Right lobe of liver (tissue), 4 donors: ENCODE measurements around the gene THSD7A.

Experiments
- CTCF ChIP-seq, 4 donors: fragments of 200-600 bp in 3 of 4; fragments of 450-650 bp in 1 of 4; IDR thresholded peaks; one replicate each; pipeline versions ENCODE4 v1.5.1 to v1.8.0; 2016 to 2022; ENCODE audit warnings: antibody characterized with exemption in 4 of 4, mild to moderate bottlenecking in 2 of 4
- POLR2A ChIP-seq: fragments of 450-650 bp; IDR thresholded peaks from one replicate; pipeline ENCODE4 v1.6.1; 2017; ENCODE audit warnings: antibody characterized with exemption, mild to moderate bottlenecking
- donor health status: DM: no; HTN: no; CAD: no.
- donor health status: DM: no; HTN: no; CAD: no.
- donor health status: DM: no; HTN: yes; CAD: no.

GRCh38 chr7:11491811-11492210, 340.2 kb downstream of the THSD7A start:
- no peak for TF ChIP-seq CTCF (IDR thresholded peaks at IDR 0.05)
- no peak for TF ChIP-seq POLR2A
